ENCODE results near the gene MBD3L1. TPM values are rescaled to one million over a fixed set of nuclear protein-coding genes. Genes with fewer than 3 reads are reported as not detected.
A peak's percentile ranks its signal among the peaks of the same experiment; 100 is the strongest.

Gene MBD3L1
- total and polyA plus RNA-seq, 7 donors: not detected

DNA sequence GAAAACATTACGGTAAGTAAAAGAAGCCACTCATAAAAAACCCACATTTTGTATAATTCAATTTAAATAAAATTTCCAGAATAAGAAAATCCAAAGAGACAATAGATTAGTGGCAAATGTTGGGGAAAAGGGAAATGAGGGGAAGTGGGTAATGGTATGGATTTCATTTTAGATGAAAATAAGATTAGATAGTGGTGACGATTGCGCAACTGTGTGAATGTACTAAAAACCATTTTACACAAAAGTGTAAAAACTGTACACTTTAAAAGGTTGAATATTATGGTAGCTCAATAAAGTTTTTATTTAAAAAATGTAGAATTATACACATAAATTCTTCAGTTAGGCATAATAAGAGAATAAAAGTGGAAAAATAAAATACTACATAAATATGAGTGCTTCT lies 3.7 kb downstream of the MBD3L1 start:
- Histone ChIP-seq H3K36me3 (peaks cover 0 to 3% (median 0%) of the 10 kb centered on the region in 4 donors), H3K27me3 (no peaks in the 10 kb centered on the region), H3K4me1 (peaks cover 0 to 10% (median 6%) of the 10 kb centered on the region in 4 donors), H3K4me3 (no peak overlapping the region), H3K27ac (no peak overlapping the region), H3K9me3 (no peaks in the 10 kb centered on the region)
- DNase-seq: no peak
- intact Hi-C loops (cut with DNase I): loop anchor here (10.0 kb wide), 2 partner anchors 479 to 911 kb away; partner anchors contain the start of genes CTXN1 and SNAPC2
- 95 to 96% methylated on average over 3 of the region's 3 CpGs for WGBS, 2 donors
- TF ChIP-seq EP300 (IDR thresholded peaks at IDR 0.05) (no peak), POLR2AphosphoS5 (IDR thresholded peaks at IDR 0.05) (no peak), POLR2A (IDR thresholded peaks at IDR 0.05) (no peak)
- TF ChIP-seq, protein P1, sequence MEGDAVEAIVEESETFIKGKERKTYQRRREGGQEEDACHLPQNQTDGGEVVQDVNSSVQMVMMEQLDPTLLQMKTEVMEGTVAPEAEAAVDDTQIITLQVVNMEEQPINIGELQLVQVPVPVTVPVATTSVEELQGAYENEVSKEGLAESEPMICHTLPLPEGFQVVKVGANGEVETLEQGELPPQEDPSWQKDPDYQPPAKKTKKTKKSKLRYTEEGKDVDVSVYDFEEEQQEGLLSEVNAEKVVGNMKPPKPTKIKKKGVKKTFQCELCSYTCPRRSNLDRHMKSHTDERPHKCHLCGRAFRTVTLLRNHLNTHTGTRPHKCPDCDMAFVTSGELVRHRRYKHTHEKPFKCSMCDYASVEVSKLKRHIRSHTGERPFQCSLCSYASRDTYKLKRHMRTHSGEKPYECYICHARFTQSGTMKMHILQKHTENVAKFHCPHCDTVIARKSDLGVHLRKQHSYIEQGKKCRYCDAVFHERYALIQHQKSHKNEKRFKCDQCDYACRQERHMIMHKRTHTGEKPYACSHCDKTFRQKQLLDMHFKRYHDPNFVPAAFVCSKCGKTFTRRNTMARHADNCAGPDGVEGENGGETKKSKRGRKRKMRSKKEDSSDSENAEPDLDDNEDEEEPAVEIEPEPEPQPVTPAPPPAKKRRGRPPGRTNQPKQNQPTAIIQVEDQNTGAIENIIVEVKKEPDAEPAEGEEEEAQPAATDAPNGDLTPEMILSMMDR (IDR thresholded peaks at IDR 0.05): no peak

GRCh38 chr19:8840708-8841107 lies 8.5 kb downstream of the MBD3L1 start:
- TF ChIP-seq POLR2AphosphoS5 (IDR thresholded peaks at IDR 0.05) (no peak), POLR2A (IDR thresholded peaks at IDR 0.05) (no peak), EP300 (IDR thresholded peaks at IDR 0.05) (no peak)
- TF ChIP-seq, protein P1 (IDR thresholded peaks at IDR 0.05): no peak
- no peak overlapping the region for H3K4me3 ChIP-seq
- H3K4me1 ChIP-seq: no peaks in the 10 kb centered on the region
- WGBS, 2 donors: 87 to 90% methylated on average over 5 of the region's 5 CpGs
- intact Hi-C loops (cut with DNase I): no loop called here
- H3K9me3 ChIP-seq: no peaks in the 10 kb centered on the region
- H3K27ac ChIP-seq: no peak overlapping the region
- H3K36me3 ChIP-seq: no peaks in the 10 kb centered on the region
- no peak for DNase-seq
- H3K27me3 ChIP-seq: no peaks in the 10 kb centered on the region

- Histone ChIP-seq H3K27me3 (no peaks in the 10 kb centered on the region), H3K4me1 (no peaks in the 10 kb centered on the region), H3K9me3 (peaks cover 0 to 6% (median under 1%) of the 10 kb centered on the region in 4 donors), H3K27ac (no peak overlapping the region), H3K36me3 (no peaks in the 10 kb centered on the region), H3K4me3 (no peak overlapping the region)
- TF ChIP-seq POLR2A (IDR thresholded peaks at IDR 0.05) (no peak), EP300 (IDR thresholded peaks at IDR 0.05) (no peak), POLR2AphosphoS5 (IDR thresholded peaks at IDR 0.05) (no peak)
- TF ChIP-seq, protein P1 (IDR thresholded peaks at IDR 0.05): no peak
- intact Hi-C loops (cut with DNase I): no loop called here
- WGBS, 2 donors: 71 to 79% methylated on average over 3 of the region's 3 CpGs
- no peak for DNase-seq
These were observed 14.6 kb downstream of the MBD3L1 start for GRCh38 chr19:8846819-8847218.

DNA sequence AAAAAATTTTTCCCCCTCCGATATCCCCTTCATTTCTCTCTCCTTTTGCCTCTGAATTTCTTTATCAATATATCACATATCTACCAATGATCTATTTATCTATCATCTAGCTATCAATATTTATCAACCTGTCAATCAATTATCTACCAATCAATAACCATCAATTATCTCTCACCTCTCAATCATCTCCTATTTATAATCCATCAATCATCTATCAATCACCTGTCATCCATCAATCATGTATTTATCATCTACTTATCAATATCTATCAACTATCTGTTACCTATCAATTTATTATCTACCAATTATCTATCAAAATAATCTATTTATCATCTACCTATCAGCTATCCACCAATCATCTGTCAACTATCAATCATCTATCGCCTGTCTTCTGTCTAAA lies 17.1 kb downstream of the MBD3L1 start:
- Histone ChIP-seq H3K27ac (no peak overlapping the region), H3K9me3 (peaks cover 0 to 6% (median under 1%) of the 10 kb centered on the region in 4 donors), H3K36me3 (no peaks in the 10 kb centered on the region), H3K27me3 (no peaks in the 10 kb centered on the region), H3K4me1 (no peaks in the 10 kb centered on the region), H3K4me3 (no peak overlapping the region)
- TF ChIP-seq POLR2AphosphoS5 (IDR thresholded peaks at IDR 0.05) (peak in 2 of 4 donors; percentile 14 to 30), POLR2A (IDR thresholded peaks at IDR 0.05) (no peak)
- intact Hi-C loops (cut with DNase I): no loop called here
- DNase-seq: no peak
- WGBS, 2 donors: 90 to 91% methylated on average over 2 of the region's 2 CpGs

GRCh38 chr19:8850488-8850887 lies 18.3 kb downstream of the MBD3L1 start:
- intact Hi-C loops (cut with DNase I): no loop called here
- DNase-seq: no peak
- no peak overlapping the region for H3K4me3 ChIP-seq
- WGBS, 2 donors: 91 to 94% methylated on average over 3 of the region's 3 CpGs
- H3K9me3 ChIP-seq: peaks cover 0 to 6% (median under 1%) of the 10 kb centered on the region in 4 donors
- no peak overlapping the region for H3K27ac ChIP-seq
- TF ChIP-seq, protein P1 (IDR thresholded peaks at IDR 0.05): no peak
- TF ChIP-seq EP300 (IDR thresholded peaks at IDR 0.05): no peak
- TF ChIP-seq POLR2AphosphoS5 (IDR thresholded peaks at IDR 0.05): no peak
- TF ChIP-seq POLR2A (IDR thresholded peaks at IDR 0.05): no peak
- no peaks in the 10 kb centered on the region for H3K27me3 ChIP-seq
- no peaks in the 10 kb centered on the region for H3K4me1 ChIP-seq
- H3K36me3 ChIP-seq: no peaks in the 10 kb centered on the region

All from sigmoid colon (tissue), 7 donors.